Keratinocyte (primary cell): ENCODE data around the gene CTRB1. TPM values are rescaled to one million over a fixed set of nuclear protein-coding genes. Genes with fewer than 3 reads are reported as not detected.

ENCODE experiments used
- DNase-seq: peaks from one replicate; pipeline ENCODE4 v3.0.0-alpha.2; 2011; ENCODE audit warnings: low read depth, missing footprints, low spot score
- FAIRE-seq: peaks from 2 replicates; lab custom pipeline; 2011; peaks lifted over from hg19 to GRCh38; lab: Jason Lieb, UNC
- H2AFZ ChIP-seq: 2 replicates; pipeline ENCODE4 v1.6.0; 2012; ENCODE audit warnings: low read length, control low read depth, inconsistent platforms; ENCODE audit not compliant: control insufficient read depth
- H3K27ac ChIP-seq: 2 replicates; pipeline ENCODE4 v1.5.1; 2011; ENCODE audit warnings: low read length; ENCODE audit not compliant: control insufficient read depth, insufficient read depth
- H3K27me3 ChIP-seq: 3 replicates; pipeline ENCODE4 v1.6.0; 2011; ENCODE audit warnings: low read length; ENCODE audit not compliant: control insufficient read depth, insufficient read depth; ENCODE audit errors: extremely low read depth
- H3K36me3 ChIP-seq, 2 experiments: 2 replicates in 1 of 2; 3 replicates in 1 of 2; pipeline ENCODE4 v1.5.1; 2011; ENCODE audit warnings: low read length in 2 of 2, mild to moderate bottlenecking in 1 of 2; ENCODE audit not compliant: control insufficient read depth in 2 of 2, insufficient read depth in 2 of 2; ENCODE audit errors: extremely low read depth in 1 of 2
- H3K4me1 ChIP-seq: 3 replicates; pipeline ENCODE4 v1.5.1; 2011; ENCODE audit warnings: low read length; ENCODE audit not compliant: control insufficient read depth, insufficient read depth; ENCODE audit errors: extremely low read depth
- H3K4me2 ChIP-seq: 3 replicates; pipeline ENCODE4 v1.6.0; 2011; ENCODE audit warnings: low read depth, low read length; ENCODE audit not compliant: control insufficient read depth, insufficient read depth; ENCODE audit errors: extremely low read depth
- H3K4me3 ChIP-seq, 3 experiments: fragments of 200-600 bp in 1 of 3; sonication (generic) in 1 of 3; 2 replicates in 2 of 3; 3 replicates in 1 of 3; pipeline ENCODE4 v1.5.1; 2011 to 2016; ENCODE audit warnings: low read length in 3 of 3, mild to moderate bottlenecking in 3 of 3, control low read depth in 2 of 3, inconsistent platforms in 1 of 3, low read depth in 1 of 3, mixed read lengths in 1 of 3, mixed run types in 1 of 3, moderate library complexity in 1 of 3; ENCODE audit not compliant: control insufficient read depth in 2 of 3, insufficient read depth in 2 of 3; ENCODE audit errors: extremely low read depth in 1 of 3
- H3K79me2 ChIP-seq: 2 replicates; pipeline ENCODE4 v1.6.0; 2012; ENCODE audit warnings: low read length; ENCODE audit not compliant: control insufficient read depth, insufficient read depth
- H3K9ac ChIP-seq: 3 replicates; pipeline ENCODE4 v1.6.0; 2011; ENCODE audit warnings: low read length; ENCODE audit not compliant: control insufficient read depth, insufficient read depth; ENCODE audit errors: extremely low read depth
- H3K9me1 ChIP-seq: 3 replicates; pipeline ENCODE4 v1.6.0; 2011; ENCODE audit warnings: low read length; ENCODE audit not compliant: control insufficient read depth, insufficient read depth; ENCODE audit errors: extremely low read depth
- H3K9me3 ChIP-seq: 2 replicates; pipeline ENCODE4 v1.5.1; 2012; ENCODE audit warnings: low read depth, low read length; ENCODE audit not compliant: control insufficient read depth
- H4K20me1 ChIP-seq: 3 replicates; pipeline ENCODE4 v1.6.0; 2011; ENCODE audit warnings: low read length; ENCODE audit not compliant: control insufficient read depth, insufficient read depth; ENCODE audit errors: extremely low read depth
- EZH2 ChIP-seq: IDR thresholded peaks from one replicate; pipeline ENCODE4 v1.6.1; 2012; ENCODE audit warnings: inconsistent platforms, mild to moderate bottlenecking, low read length, moderate library complexity
- dilution Hi-C: fragments of 300-500 bp; cut with MboI; formaldehyde crosslinking; loops from one replicate; pipeline ENCODE4 v1.7.0; 2020; ENCODE audit warnings: low sequenced_read_pairs; ENCODE audit not compliant: extremely low pct_ligation_motif_present
- polyA plus RNA-seq, 5 experiments: library from polyadenylated mRNA; depleted of rRNA in 3 of 5; stranded (reverse) in 3 of 5; stranded (forward) in 1 of 5; unstranded in 1 of 5; fragments of >200 nt; gene quantifications; 1 replicate in 1 of 5; 2 replicates in 3 of 5; 3 replicates in 1 of 5; pipeline versions ENCODE4 v1.2.1 to v1.2.3, GENCODE V29; 2011 to 2012; ENCODE audit warnings: missing spikeins in 2 of 5, low read depth in 1 of 5, low replicate concordance in 1 of 5
- TF ChIP-seq, protein P1 (sequence below), 3 experiments: IDR thresholded peaks in 1 of 3; conservative IDR thresholded peaks in 1 of 3; optimal IDR thresholded peaks in 1 of 3; 2 replicates in 2 of 3; 3 replicates in 1 of 3; pipeline versions ENCODE3 to v1.5.1; 2011; ENCODE audit warnings: low read length in 3 of 3, mild to moderate bottlenecking in 3 of 3, moderate library complexity in 2 of 3, control low read depth in 1 of 3, inconsistent platforms in 1 of 3; ENCODE audit not compliant: insufficient read depth in 2 of 3; ENCODE audit errors: extremely low read depth in 1 of 3

The CTRB1 gene
- polyA plus RNA-seq, 1 donor (not counting 4 experiments of a cell fraction or from before 2014, with no cell fraction given) = not detected

DNA sequence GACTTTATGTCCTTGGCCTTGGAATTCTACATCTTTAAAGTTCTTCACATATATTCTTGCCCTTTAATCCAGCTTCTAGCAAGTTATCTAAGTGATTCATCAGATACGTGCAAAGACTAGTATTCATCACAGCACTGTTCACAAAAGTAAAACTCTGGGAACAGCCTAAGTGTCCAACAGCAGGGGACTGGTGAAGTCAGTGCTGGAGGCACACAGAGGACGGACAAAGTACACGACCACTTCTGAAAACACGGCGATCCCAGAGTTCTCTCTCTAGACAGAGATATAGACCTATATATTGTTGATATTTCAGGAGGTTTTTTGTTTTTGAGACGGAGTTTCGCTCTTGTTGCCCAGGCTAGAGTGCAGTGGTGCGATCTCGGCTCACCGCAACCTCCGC is 12.8 kb downstream of the CTRB1 start:
- TF ChIP-seq, protein P1, sequence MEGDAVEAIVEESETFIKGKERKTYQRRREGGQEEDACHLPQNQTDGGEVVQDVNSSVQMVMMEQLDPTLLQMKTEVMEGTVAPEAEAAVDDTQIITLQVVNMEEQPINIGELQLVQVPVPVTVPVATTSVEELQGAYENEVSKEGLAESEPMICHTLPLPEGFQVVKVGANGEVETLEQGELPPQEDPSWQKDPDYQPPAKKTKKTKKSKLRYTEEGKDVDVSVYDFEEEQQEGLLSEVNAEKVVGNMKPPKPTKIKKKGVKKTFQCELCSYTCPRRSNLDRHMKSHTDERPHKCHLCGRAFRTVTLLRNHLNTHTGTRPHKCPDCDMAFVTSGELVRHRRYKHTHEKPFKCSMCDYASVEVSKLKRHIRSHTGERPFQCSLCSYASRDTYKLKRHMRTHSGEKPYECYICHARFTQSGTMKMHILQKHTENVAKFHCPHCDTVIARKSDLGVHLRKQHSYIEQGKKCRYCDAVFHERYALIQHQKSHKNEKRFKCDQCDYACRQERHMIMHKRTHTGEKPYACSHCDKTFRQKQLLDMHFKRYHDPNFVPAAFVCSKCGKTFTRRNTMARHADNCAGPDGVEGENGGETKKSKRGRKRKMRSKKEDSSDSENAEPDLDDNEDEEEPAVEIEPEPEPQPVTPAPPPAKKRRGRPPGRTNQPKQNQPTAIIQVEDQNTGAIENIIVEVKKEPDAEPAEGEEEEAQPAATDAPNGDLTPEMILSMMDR (optimal IDR thresholded peaks at IDR 0.05 in 1 of 3, IDR thresholded peaks at IDR 0.05 in 1 of 3, conservative IDR thresholded peaks at IDR 0.05 in 1 of 3; ENCODE audit: extremely low read depth in 1 of 3, insufficient read depth in 2 of 3, low read length in 3 of 3) = no peak
- no peak for TF ChIP-seq EZH2
- Histone ChIP-seq H3K9ac (no peak overlapping the region), H3K27ac (no peak overlapping the region), H3K4me1 (peaks cover 8% of the 10 kb centered on the region), H3K9me1 (no peaks in the 10 kb centered on the region), H2AFZ (no peak overlapping the region), H4K20me1 (peaks cover 4% of the 10 kb centered on the region), H3K4me2 (no peak overlapping the region), H3K27me3 (no peaks in the 10 kb centered on the region), H3K36me3 (peaks cover 35 to 53% of the 10 kb centered on the region in 2 experiments), H3K9me3 (no peaks in the 10 kb centered on the region), H3K4me3 (no peak overlapping the region), H3K79me2 (peaks cover 29% of the 10 kb centered on the region)
- dilution Hi-C loops = loop anchor here (25.0 kb wide), 1 partner anchor 156 kb away; no protein-coding TSS in a partner anchor
- FAIRE-seq (no peak), DNase-seq (no peak)

DNA sequence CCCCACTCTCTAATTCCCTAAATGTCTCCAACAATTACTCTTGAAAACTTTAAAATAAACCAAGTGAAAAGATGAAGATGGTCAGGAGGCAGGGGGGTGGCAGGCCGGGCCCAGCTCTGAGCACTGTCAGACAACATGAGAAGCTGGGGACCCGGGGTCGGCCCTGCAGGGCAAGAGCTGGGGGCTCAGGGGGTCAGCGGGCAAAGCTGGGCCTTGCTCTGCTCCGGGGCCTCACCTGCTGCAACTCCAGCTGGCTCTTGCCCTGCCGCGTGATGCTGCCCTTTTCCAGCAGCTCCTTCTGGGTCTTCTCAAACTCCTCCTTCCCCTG is 14.8 kb downstream of the CTRB1 start:
- Histone ChIP-seq H3K4me1 (peaks cover 11% of the 10 kb centered on the region), H3K79me2 (peaks cover 49% of the 10 kb centered on the region), H3K9me1 (no peaks in the 10 kb centered on the region), H3K9me3 (no peaks in the 10 kb centered on the region), H3K4me2 (no peak overlapping the region), H3K27me3 (no peaks in the 10 kb centered on the region), H4K20me1 (peaks cover 4% of the 10 kb centered on the region), H3K27ac (peak overlapping the region; percentile 69), H2AFZ (no peak overlapping the region), H3K4me3 (no peak overlapping the region), H3K36me3 (peaks cover 39 to 57% of the 10 kb centered on the region in 2 experiments), H3K9ac (no peak overlapping the region)
- no peak for DNase-seq
- no peak for TF ChIP-seq EZH2
- TF ChIP-seq, protein P1 (optimal IDR thresholded peaks at IDR 0.05 in 1 of 3, IDR thresholded peaks at IDR 0.05 in 1 of 3, conservative IDR thresholded peaks at IDR 0.05 in 1 of 3; ENCODE audit: extremely low read depth in 1 of 3, insufficient read depth in 2 of 3, low read length in 3 of 3) = no peak
- dilution Hi-C loops = loop anchor here (25.0 kb wide), 1 partner anchor 154 kb away; no protein-coding TSS in a partner anchor
- no peak for FAIRE-seq
